HG02610 (cell line): ENCODE data around the gene PHRF1.

ENCODE experiments used
- ATAC-seq: cut with Tn5 transposase; IDR thresholded peaks from one replicate; pipeline ENCODE4 v1.9.1; 2021; ENCODE audit warnings: mild to moderate bottlenecking, moderate library complexity; ENCODE audit not compliant: unreplicated experiment

Gene PHRF1

GRCh38 chr11:557328-558132 lies 18.7 kb upstream of the PHRF1 start:
- ATAC-seq = no peak

- ATAC-seq = no peak
Observed at GRCh38 chr11:558503-558902, 17.8 kb upstream of the PHRF1 start.

GRCh38 chr11:559020-559620 lies 17.1 kb upstream of the PHRF1 start:
- ATAC-seq = no peak

GRCh38 chr11:559712-560304 lies 16.5 kb upstream of the PHRF1 start:
- no peak for ATAC-seq

- peak; percentile 80 for ATAC-seq
Observed at GRCh38 chr11:560305-561147, 15.7 kb upstream of the PHRF1 start, which contains the start of the genes LMNTD2 and RASSF7. Gene LMNTD2, minus strand, starts transcription at chr11:560738. Its CDS starts 22 bp downstream, at chr11:560716. Gene RASSF7, plus strand, starts transcription at chr11:560970. Its CDS starts 799 bp downstream, at chr11:561769.

- ATAC-seq = peak; percentile 25
Observed at GRCh38 chr11:561148-562003, 14.9 kb upstream of the PHRF1 start.

- ATAC-seq = no peak
Observed at GRCh38 chr11:562046-562645, 14.1 kb upstream of the PHRF1 start.

GRCh38 chr11:563066-563811 lies 13.0 kb upstream of the PHRF1 start:
- no peak for ATAC-seq

- ATAC-seq = no peak
Observed at GRCh38 chr11:563812-564578, 12.3 kb upstream of the PHRF1 start.

GRCh38 chr11:565921-566509 lies 10.3 kb upstream of the PHRF1 start:
- no peak for ATAC-seq

GRCh38 chr11:567011-567628 lies 9.2 kb upstream of the PHRF1 start:
- ATAC-seq = no peak

GRCh38 chr11:567629-568292 lies 8.5 kb upstream of the PHRF1 start:
- no peak for ATAC-seq

- peak; percentile 81 for ATAC-seq
Observed at GRCh38 chr11:568306-569157, 7.7 kb upstream of the PHRF1 start.

- no peak for ATAC-seq
Observed at GRCh38 chr11:569158-569885, 6.9 kb upstream of the PHRF1 start.

- no peak for ATAC-seq
Observed at GRCh38 chr11:571802-572185, 4.5 kb upstream of the PHRF1 start.
